PC-9 (cell line): ENCODE measurements around the gene ANKRD39. TPM values are rescaled to one million over a fixed set of nuclear protein-coding genes. Genes with fewer than 3 reads are reported as not detected.

Experiments used
- BruUV-seq: library from RNA; stranded (reverse); fragments of 400-500 nt; replicated peaks from 2 replicates; lab custom pipeline; 2021; lab: Mats Ljungman, UMichigan
- CTCF ChIA-PET: fragments of 300-600 bp; sonication (Branson Sonifier 250); formaldehyde crosslinking; loops from one replicate; lab custom pipeline; 2022; ENCODE audit warnings: antibody characterized with exemption; lab: Charles Lee
- POLR2A ChIA-PET: fragments of 300-600 bp; sonication (Branson Sonifier 250); formaldehyde crosslinking; loops from one replicate; lab custom pipeline; 2022; ENCODE audit warnings: antibody characterized with exemption; ENCODE audit not compliant: unreplicated experiment; lab: Charles Lee
- DNase-seq, 2 experiments: peaks; one replicate each; pipeline versions ENCODE4 v3.0.0 to v3.0.0-alpha.2; 2015 to 2022; ENCODE audit warnings: mixed read lengths in 1 of 2
- H2AFZ ChIP-seq: fragments of 200-600 bp; sonication (generic); 2 replicates; pipeline ENCODE4 v1.8.1; 2017; ENCODE audit warnings: antibody characterized with exemption
- H3F3A ChIP-seq: fragments of 200-600 bp; sonication (generic); 2 replicates; pipeline ENCODE4 v1.8.1; 2017; ENCODE audit warnings: antibody characterized with exemption, mild to moderate bottlenecking, low read depth; ENCODE audit not compliant: insufficient read depth
- H3K27ac ChIP-seq: fragments of 200-600 bp; sonication (generic); 2 replicates; pipeline ENCODE4 v1.6.1; 2016; ENCODE audit warnings: mixed run types
- H3K27me3 ChIP-seq: fragments of 200-600 bp; sonication (generic); 2 replicates; pipeline ENCODE4 v1.6.1; 2016; ENCODE audit warnings: low read depth, mixed run types; ENCODE audit not compliant: insufficient read depth
- H3K36me3 ChIP-seq: fragments of 200-600 bp; sonication (generic); 2 replicates; pipeline ENCODE4 v1.6.1; 2016; ENCODE audit warnings: low read depth, mixed run types
- H3K4me1 ChIP-seq: fragments of 200-600 bp; sonication (generic); replicated peaks from 2 replicates; pipeline ENCODE4 v1.6.1; 2016; ENCODE audit warnings: mixed run types; ENCODE audit not compliant: insufficient read depth
- H3K4me2 ChIP-seq: fragments of 200-600 bp; sonication (generic); 2 replicates; pipeline ENCODE4 v1.6.1; 2017; ENCODE audit warnings: mixed run types
- H3K4me3 ChIP-seq: fragments of 200-600 bp; sonication (generic); 2 replicates; pipeline ENCODE4 v1.6.1; 2016; ENCODE audit warnings: mixed run types
- H3K79me2 ChIP-seq: fragments of 200-600 bp; sonication (generic); 2 replicates; pipeline ENCODE4 v1.6.1; 2017; ENCODE audit warnings: low read depth, mixed run types
- H3K9me2 ChIP-seq: fragments of 200-600 bp; sonication (generic); 2 replicates; pipeline ENCODE4 v1.8.1; 2017; ENCODE audit warnings: mild to moderate bottlenecking; ENCODE audit not compliant: insufficient read depth
- H3K9me3 ChIP-seq: fragments of 200-600 bp; sonication (generic); 2 replicates; pipeline ENCODE4 v1.8.1; 2016; ENCODE audit warnings: low read depth; ENCODE audit not compliant: insufficient read depth
- H4K20me1 ChIP-seq: fragments of 200-600 bp; sonication (generic); 2 replicates; pipeline ENCODE4 v1.8.1; 2017; ENCODE audit not compliant: insufficient read depth
- EZH2 ChIP-seq: fragments of 200-600 bp; sonication (generic); IDR thresholded peaks from 2 replicates; pipeline ENCODE4 v1.8.0; 2017; ENCODE audit warnings: antibody characterized with exemption, low read depth
- intact Hi-C: fragments of 100-400 bp; cut with micrococcal nuclease; formaldehyde crosslinking; loops from one replicate; pipeline ENCODE4 v1.10.0; 2022; ENCODE audit not compliant: unreplicated experiment
- total RNA-seq: library from RNA; stranded (reverse); gene quantifications from 2 replicates; pipeline ENCODE4 v1.2.3, GENCODE V29; 2021
- TF ChIP-seq, protein P1 (sequence below): fragments of 200-600 bp; sonication (generic); conservative IDR thresholded peaks from 2 replicates; pipeline ENCODE4 v1.6.1; 2017; ENCODE audit warnings: mixed run types, antibody characterized with exemption, mild to moderate bottlenecking, moderate library complexity

The ANKRD39 gene
- total RNA-seq, 1 experiment from 2014 or later: 19.0 TPM

DNA sequence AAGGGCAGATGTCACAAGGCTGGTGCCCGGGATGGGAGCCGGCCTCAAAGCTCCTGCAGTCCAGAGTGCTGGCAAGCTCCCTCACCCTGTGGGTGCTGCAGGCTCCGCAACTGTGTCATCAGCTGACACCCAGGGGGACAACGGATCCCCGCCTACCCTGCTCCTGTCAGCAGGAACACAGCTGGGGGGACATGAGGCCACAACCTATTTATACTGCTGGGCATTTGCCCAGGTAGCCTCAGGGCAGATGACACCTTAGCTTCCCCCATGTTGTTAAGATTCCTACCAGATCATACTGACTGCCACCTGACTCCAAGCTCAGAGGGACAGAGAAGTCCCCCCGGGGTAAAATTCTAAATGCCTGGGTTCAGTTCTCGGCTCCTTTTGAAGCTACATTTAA lies 15.2 kb downstream of the ANKRD39 start:
- H3F3A ChIP-seq: no peaks in the 10 kb centered on the region; the same call in 1 of the 2 replicates
- no TSS peak for BruUV-seq
- DNase-seq: no peak
- H3K27me3 ChIP-seq: no peaks in the 10 kb centered on the region
- no peak overlapping the region for H3K4me3 ChIP-seq
- CTCF ChIA-PET: interaction anchor here (0.7 kb wide), 1 partner anchor 43 kb away, joined by 11 read pairs; no protein-coding TSS in a partner anchor
- H3K36me3 ChIP-seq: no peaks in the 10 kb centered on the region
- H3K79me2 ChIP-seq: no peaks in the 10 kb centered on the region
- POLR2A ChIA-PET: interaction anchor here (0.6 kb wide), 1 partner anchor 701 kb away, joined by 13 read pairs; no protein-coding TSS in a partner anchor
- no peak overlapping the region for H3K27ac ChIP-seq
- TF ChIP-seq, protein P1, sequence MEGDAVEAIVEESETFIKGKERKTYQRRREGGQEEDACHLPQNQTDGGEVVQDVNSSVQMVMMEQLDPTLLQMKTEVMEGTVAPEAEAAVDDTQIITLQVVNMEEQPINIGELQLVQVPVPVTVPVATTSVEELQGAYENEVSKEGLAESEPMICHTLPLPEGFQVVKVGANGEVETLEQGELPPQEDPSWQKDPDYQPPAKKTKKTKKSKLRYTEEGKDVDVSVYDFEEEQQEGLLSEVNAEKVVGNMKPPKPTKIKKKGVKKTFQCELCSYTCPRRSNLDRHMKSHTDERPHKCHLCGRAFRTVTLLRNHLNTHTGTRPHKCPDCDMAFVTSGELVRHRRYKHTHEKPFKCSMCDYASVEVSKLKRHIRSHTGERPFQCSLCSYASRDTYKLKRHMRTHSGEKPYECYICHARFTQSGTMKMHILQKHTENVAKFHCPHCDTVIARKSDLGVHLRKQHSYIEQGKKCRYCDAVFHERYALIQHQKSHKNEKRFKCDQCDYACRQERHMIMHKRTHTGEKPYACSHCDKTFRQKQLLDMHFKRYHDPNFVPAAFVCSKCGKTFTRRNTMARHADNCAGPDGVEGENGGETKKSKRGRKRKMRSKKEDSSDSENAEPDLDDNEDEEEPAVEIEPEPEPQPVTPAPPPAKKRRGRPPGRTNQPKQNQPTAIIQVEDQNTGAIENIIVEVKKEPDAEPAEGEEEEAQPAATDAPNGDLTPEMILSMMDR: no peak
- no peak for TF ChIP-seq EZH2
- H2AFZ ChIP-seq: no peak overlapping the region
- H3K4me1 ChIP-seq: no peaks in the 10 kb centered on the region
- H4K20me1 ChIP-seq: no peaks in the 10 kb centered on the region
- intact Hi-C loops: no loop called here
- no peak overlapping the region for H3K4me2 ChIP-seq
- no peaks in the 10 kb centered on the region for H3K9me3 ChIP-seq
- no peaks in the 10 kb centered on the region for H3K9me2 ChIP-seq

DNA sequence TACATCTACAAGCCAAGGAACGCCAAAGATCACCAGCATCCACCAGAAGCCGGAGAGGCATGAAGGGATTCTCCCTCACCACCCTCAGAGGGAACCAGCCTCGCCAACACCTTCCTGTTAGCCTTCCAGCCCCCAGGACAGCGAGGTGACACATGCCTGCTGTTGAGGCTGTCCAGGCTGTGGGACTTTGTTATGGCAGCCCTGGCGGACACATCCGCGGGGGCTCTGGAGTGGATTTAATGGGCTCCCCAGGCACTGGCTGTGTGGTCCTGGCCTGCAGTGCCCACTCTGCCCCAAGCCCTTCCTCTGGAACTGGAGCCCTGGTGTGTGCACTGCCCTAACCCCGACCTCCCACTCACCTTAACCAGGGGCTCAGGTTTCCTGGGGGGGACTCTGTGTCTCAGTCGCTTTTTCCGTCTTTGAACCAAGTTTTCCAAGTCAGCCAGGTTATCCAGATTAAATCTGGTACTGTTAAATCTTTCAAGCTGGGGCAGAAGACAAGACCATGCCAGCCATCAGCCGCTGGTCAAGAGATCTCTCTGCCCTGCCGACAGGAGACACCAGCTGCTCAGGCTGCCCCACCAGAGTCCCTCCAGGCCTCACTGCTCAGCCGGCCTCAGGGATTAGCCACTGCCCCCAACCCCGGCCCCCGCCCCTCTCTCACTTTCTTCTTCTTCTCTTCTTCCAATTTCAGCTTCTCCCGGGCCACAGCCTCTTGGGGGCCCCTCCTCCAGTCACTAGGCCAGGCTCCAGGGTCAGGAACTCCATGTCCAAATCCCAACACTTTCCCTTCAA lies 15.9 kb downstream of the ANKRD39 start:
- TF ChIP-seq EZH2: no peak
- TF ChIP-seq, protein P1: no peak
- no peaks in the 10 kb centered on the region for H3K36me3 ChIP-seq
- H3K4me1 ChIP-seq: no peaks in the 10 kb centered on the region
- H3K27me3 ChIP-seq: no peaks in the 10 kb centered on the region
- DNase-seq: no peak
- H3K4me3 ChIP-seq: no peak overlapping the region
- no peak overlapping the region for H3K27ac ChIP-seq
- ChIA-PET CTCF (interaction anchor here (0.7 kb wide), 1 partner anchor 43 kb away, joined by 11 read pairs; no protein-coding TSS in a partner anchor), POLR2A (interaction anchor here (0.6 kb wide), 1 partner anchor 700 kb away, joined by 13 read pairs; no protein-coding TSS in a partner anchor)
- no peaks in the 10 kb centered on the region for H3K9me2 ChIP-seq
- no peaks in the 10 kb centered on the region for H4K20me1 ChIP-seq
- H3K4me2 ChIP-seq: no peak overlapping the region
- H2AFZ ChIP-seq: no peak overlapping the region
- no TSS peak for BruUV-seq
- intact Hi-C loops: no loop called here
- H3K9me3 ChIP-seq: no peaks in the 10 kb centered on the region
- H3K79me2 ChIP-seq: no peaks in the 10 kb centered on the region
- no peaks in the 10 kb centered on the region for H3F3A ChIP-seq

DNA sequence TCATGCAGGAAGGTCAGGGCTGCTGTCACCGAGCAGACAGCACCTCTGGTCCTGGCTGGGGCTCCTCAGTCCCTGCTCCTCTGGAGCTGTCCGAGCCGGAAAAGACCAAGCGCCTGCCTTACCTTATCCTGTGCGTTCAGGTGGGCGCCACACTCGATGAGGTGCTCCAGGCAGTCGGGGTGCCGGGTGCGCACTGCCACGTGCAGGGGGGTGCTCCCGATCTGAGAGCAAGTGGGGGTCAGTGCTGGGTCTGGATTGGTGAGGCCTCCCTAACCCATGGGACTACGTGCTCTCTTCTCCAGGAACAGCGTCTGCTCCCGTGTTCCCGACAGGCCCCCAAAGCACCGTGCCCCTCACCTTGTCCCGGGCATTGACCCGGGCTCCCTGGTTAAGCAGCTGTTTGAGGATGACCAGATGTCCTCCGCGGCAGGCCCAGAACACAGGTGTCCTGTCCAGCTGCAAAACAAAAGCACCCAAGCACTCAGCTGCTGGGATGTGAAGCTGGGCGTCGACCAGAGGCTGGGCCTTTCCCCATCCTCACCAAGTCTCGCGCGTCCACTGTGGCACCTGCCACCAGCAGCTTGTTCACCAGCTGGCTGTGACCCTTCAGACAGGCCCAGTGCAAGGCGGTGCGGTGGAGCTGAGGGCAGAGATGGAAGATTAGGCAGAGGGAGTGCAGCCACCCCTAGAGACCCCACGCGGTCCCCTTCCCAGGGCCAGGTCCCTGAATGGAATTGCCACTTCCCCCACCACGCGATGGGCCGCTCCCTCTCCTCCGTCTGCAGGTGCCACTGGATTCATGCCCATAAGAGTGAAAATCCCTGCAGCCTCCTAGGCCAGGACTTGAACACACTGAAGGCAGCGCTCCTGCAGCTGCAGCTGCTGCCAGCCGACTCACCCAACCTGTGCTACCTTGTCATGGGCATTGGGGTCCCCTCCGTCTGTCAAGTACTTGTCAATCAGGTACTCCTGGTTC lies 17.7 kb downstream of the ANKRD39 start:
- TF ChIP-seq, protein P1: no peak
- no peak for TF ChIP-seq EZH2
- Histone ChIP-seq H3K79me2 (no peaks in the 10 kb centered on the region), H3K9me2 (no peaks in the 10 kb centered on the region), H3K4me2 (no peak overlapping the region), H3K36me3 (no peaks in the 10 kb centered on the region), H3F3A (no peaks in the 10 kb centered on the region), H3K4me3 (no peak overlapping the region), H3K4me1 (no peaks in the 10 kb centered on the region), H3K27ac (no peak overlapping the region), H2AFZ (no peak overlapping the region), H3K9me3 (no peaks in the 10 kb centered on the region), H4K20me1 (no peaks in the 10 kb centered on the region), H3K27me3 (no peaks in the 10 kb centered on the region)
- BruUV-seq: no TSS peak
- POLR2A ChIA-PET: no interaction called here
- CTCF ChIA-PET: no interaction called here
- intact Hi-C loops: no loop called here
- DNase-seq: no peak
